ENCODE results near the gene ZNF175. TPM values are rescaled to one million over a fixed set of nuclear protein-coding genes. Genes with fewer than 3 reads are reported as not detected.
A peak's percentile ranks its signal among the peaks of the same experiment; 100 is the strongest.

The ZNF175 gene
- total and polyA plus RNA-seq, 9 of the 15 experiments (the other 6 are each of a cell fraction or from before 2014, with no cell fraction given), result 3.7 to 37.9 (median 14.0) TPM

DNA sequence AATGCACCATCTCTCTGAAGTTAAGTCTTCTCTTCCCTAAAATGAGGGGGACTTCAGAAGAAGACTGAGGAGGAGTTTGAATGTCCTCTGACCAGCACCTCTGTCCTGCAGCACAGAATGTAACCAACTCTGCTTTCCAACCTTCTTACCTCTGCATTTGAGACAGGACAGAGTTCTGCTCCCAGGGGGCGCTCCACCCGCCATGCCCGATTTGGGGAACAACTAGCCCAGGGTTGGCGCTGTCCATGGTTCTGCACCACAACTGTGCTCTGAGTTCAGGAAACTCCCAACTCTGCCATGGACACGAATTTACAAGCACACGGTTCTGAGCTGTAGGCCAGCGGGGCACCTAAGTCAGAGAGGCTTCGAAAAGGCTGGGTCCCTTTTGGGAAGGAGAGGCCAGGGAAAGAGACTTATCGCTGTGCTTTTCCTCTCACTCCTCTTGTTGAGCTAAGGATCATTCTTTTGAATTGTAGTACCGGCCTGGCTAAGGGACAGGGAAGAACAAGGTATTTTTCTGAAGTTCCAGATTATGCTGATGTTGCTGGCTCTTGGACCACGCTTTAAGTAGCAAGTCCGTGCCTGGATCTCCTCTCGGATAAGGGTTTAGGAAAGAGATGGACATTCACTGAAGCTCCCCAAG lies 37.0 kb downstream of the ZNF175 start (continued):
- TF ChIP-seq CEBPG (CRISPR knock-in tag; IDR thresholded peaks at IDR 0.05) (peak; percentile 43), CEBPG (tag; conservative IDR thresholded peaks at IDR 0.05 in 1 of 2, IDR thresholded peaks at IDR 0.05 in 1 of 2) (no peak), KLF1 (tag; IDR thresholded peaks at IDR 0.05) (no peak), MTF1 (CRISPR knock-in tag; IDR thresholded peaks at IDR 0.05; ENCODE audit: borderline replicate concordance) (no peak), ZBED1 (IDR thresholded peaks at IDR 0.05) (no peak), FOS (IDR thresholded peaks at IDR 0.05; ENCODE audit: extremely low read depth, insufficient read length) (no peak), ZNF316 (IDR thresholded peaks at IDR 0.05) (no peak), GTF2F1 (IDR thresholded peaks at IDR 0.05; ENCODE audit: low read depth, low read length) (no peak), TAF7 (tag; IDR thresholded peaks at IDR 0.05) (no peak), HNRNPL (IDR thresholded peaks at IDR 0.05; ENCODE audit: low read depth, low read length) (no peak), ZNF511 (CRISPR knock-in tag; IDR thresholded peaks at IDR 0.05) (peak; percentile 99), ZNF197 (CRISPR knock-in tag; IDR thresholded peaks at IDR 0.05; ENCODE audit: low read depth) (peak; percentile 74; the same call in 1 of the 2 replicates), GTF2E2 (tag; IDR thresholded peaks at IDR 0.05) (no peak), PHF8 (IDR thresholded peaks at IDR 0.05; ENCODE audit: borderline replicate concordance, low read length) (no peak), ZNF583 (CRISPR knock-in tag; IDR thresholded peaks at IDR 0.05) (0 out of 2 replicates have a peak, but pooled peaks have one; percentile 32), STAT6 (CRISPR knock-in tag; IDR thresholded peaks at IDR 0.05) (no peak), BCOR (IDR thresholded peaks at IDR 0.05) (no peak), JUN (IDR thresholded peaks at IDR 0.05; ENCODE audit: borderline replicate concordance, low read depth, low read length) (0 out of 2 replicates have a peak, but pooled peaks have one; percentile 60), JUN (CRISPR knock-in tag; IDR thresholded peaks at IDR 0.05; ENCODE audit: borderline replicate concordance) (peak; percentile 59; the same call in 1 of the 2 replicates), ZNF224 (CRISPR knock-in tag; IDR thresholded peaks at IDR 0.05) (peak; percentile 83; the same call in 1 of the 2 replicates), JUND (IDR thresholded peaks at IDR 0.05; ENCODE audit: borderline replicate concordance, low read depth, low read length) (0 out of 2 replicates have a peak, but pooled peaks have one; percentile 61), JUND (tag; IDR thresholded peaks at IDR 0.05; ENCODE audit: borderline replicate concordance, low read depth, low read length) (peak; percentile 63; the same call in 1 of the 3 replicates), TEAD1 (CRISPR knock-in tag; IDR thresholded peaks at IDR 0.05) (peak; percentile 63 to 94; a peak in 3 of 4 replicates)
- TF ChIP-seq, protein P1, sequence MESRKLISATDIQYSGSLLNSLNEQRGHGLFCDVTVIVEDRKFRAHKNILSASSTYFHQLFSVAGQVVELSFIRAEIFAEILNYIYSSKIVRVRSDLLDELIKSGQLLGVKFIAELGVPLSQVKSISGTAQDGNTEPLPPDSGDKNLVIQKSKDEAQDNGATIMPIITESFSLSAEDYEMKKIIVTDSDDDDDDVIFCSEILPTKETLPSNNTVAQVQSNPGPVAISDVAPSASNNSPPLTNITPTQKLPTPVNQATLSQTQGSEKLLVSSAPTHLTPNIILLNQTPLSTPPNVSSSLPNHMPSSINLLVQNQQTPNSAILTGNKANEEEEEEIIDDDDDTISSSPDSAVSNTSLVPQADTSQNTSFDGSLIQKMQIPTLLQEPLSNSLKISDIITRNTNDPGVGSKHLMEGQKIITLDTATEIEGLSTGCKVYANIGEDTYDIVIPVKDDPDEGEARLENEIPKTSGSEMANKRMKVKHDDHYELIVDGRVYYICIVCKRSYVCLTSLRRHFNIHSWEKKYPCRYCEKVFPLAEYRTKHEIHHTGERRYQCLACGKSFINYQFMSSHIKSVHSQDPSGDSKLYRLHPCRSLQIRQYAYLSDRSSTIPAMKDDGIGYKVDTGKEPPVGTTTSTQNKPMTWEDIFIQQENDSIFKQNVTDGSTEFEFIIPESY (CRISPR knock-in tag; IDR thresholded peaks at IDR 0.05), result peak; percentile 78

Measured in K562 (cell line).